Prostate gland (tissue), 2 donors: ENCODE results near the gene TSG101.

Source experiments
- POLR2A ChIP-seq: fragments of 450-650 bp; IDR thresholded peaks from one replicate; pipeline ENCODE4 v1.6.1; 2016; ENCODE audit warnings: antibody characterized with exemption, mild to moderate bottlenecking
- POLR2AphosphoS5 ChIP-seq: sonication (generic); formaldehyde crosslinking; IDR thresholded peaks from one replicate; pipeline ENCODE4 v1.6.1; 2017; ENCODE audit warnings: antibody characterized with exemption
- TF ChIP-seq, protein P1 (sequence below), 4 experiments: fragments of 200-600 bp in 2 of 4; fragments of 450-650 bp in 2 of 4; sonication (generic) in 2 of 4; IDR thresholded peaks; 1 replicate in 3 of 4; 2 replicates in 1 of 4; pipeline ENCODE4 v1.5.1; 2016 to 2019; ENCODE audit warnings: antibody characterized with exemption in 4 of 4, mild to moderate bottlenecking in 2 of 4, moderate library complexity in 2 of 4

DNA sequence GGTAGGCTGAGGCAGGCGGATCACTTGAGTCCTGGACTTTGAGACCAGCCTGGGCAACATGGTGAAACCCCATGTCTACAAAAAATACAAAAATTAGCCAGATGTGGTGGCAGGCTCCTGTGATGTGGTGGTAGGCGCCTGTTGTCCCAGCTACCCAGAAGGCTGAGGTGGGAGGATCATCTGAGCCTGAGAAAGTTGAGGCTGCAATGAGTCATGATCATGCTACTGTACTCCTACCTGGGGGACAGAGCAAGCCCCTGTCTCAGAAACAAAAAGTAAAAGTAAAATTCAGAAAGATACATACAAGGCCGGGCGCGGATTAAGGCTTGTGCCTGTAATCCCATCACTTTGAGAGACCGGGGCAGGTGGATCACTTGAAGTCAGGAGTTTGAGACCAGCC lies 64.8 kb downstream of the TSG101 start:
- TF ChIP-seq POLR2AphosphoS5 (no peak), POLR2A (no peak)
- TF ChIP-seq, protein P1, sequence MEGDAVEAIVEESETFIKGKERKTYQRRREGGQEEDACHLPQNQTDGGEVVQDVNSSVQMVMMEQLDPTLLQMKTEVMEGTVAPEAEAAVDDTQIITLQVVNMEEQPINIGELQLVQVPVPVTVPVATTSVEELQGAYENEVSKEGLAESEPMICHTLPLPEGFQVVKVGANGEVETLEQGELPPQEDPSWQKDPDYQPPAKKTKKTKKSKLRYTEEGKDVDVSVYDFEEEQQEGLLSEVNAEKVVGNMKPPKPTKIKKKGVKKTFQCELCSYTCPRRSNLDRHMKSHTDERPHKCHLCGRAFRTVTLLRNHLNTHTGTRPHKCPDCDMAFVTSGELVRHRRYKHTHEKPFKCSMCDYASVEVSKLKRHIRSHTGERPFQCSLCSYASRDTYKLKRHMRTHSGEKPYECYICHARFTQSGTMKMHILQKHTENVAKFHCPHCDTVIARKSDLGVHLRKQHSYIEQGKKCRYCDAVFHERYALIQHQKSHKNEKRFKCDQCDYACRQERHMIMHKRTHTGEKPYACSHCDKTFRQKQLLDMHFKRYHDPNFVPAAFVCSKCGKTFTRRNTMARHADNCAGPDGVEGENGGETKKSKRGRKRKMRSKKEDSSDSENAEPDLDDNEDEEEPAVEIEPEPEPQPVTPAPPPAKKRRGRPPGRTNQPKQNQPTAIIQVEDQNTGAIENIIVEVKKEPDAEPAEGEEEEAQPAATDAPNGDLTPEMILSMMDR (IDR thresholded peaks at IDR 0.05): no peak
